HL-60 (cell line): Measurements from ENCODE around the gene GALNT14.

Experiments
- DNase-seq, 2 experiments: peaks; one replicate each; pipeline ENCODE4 v3.0.0-alpha.2; 2010 to 2020; ENCODE audit warnings: low read depth in 1 of 2, low spot score in 1 of 2
- H3K27ac ChIP-seq: fragments of 250-450 bp; sonication (Bioruptor Pico); replicated peaks from 2 replicates; pipeline ENCODE4 v1.5.1; 2020; ENCODE audit warnings: mild to moderate bottlenecking, moderate library complexity
- H3K27me3 ChIP-seq: fragments of 250-450 bp; sonication (Bioruptor Pico); 2 replicates; pipeline ENCODE4 v1.5.1; 2021; ENCODE audit warnings: mild to moderate bottlenecking, moderate library complexity; ENCODE audit not compliant: insufficient read depth, poor library complexity, severe bottlenecking
- H3K4me3 ChIP-seq: replicated peaks from 2 replicates; pipeline ENCODE4 v1.5.1; 2011; ENCODE audit warnings: mild to moderate bottlenecking, control low read depth, low read length; ENCODE audit not compliant: insufficient read depth
- CTCF ChIP-seq: IDR thresholded peaks from one replicate; pipeline ENCODE4 v1.5.1; 2011; ENCODE audit warnings: low read length, control low read depth, inconsistent platforms; ENCODE audit not compliant: insufficient read depth
- GABPA ChIP-seq: IDR thresholded peaks from 2 replicates; pipeline ENCODE4 v1.6.1; 2012; ENCODE audit warnings: low read depth
- POLR2AphosphoS5 ChIP-seq: IDR thresholded peaks from 2 replicates; pipeline ENCODE4 v1.6.1; 2012; ENCODE audit warnings: low read depth
- REST ChIP-seq: IDR thresholded peaks from 2 replicates; pipeline ENCODE4 v1.6.1; 2012; ENCODE audit warnings: low read depth; ENCODE audit not compliant: insufficient replicate concordance
- SPI1 ChIP-seq: IDR thresholded peaks from 2 replicates; pipeline ENCODE4 v1.6.1; 2012; ENCODE audit warnings: low read depth, mild to moderate bottlenecking, borderline replicate concordance

The GALNT14 gene

GRCh38 chr2:30992781-30993180, 145.5 kb downstream of the GALNT14 start:
- no peak for DNase-seq
- no peak for TF ChIP-seq GABPA
- no peak for TF ChIP-seq CTCF
- no peak for TF ChIP-seq POLR2AphosphoS5
- no peak for TF ChIP-seq SPI1
- TF ChIP-seq REST = no peak
- H3K4me3 ChIP-seq = no peak overlapping the region
- H3K27me3 ChIP-seq = no peaks in the 10 kb centered on the region
- no peak overlapping the region for H3K27ac ChIP-seq

GRCh38 chr2:30990671-30991070, 147.6 kb downstream of the GALNT14 start:
- no peaks in the 10 kb centered on the region for H3K27me3 ChIP-seq
- DNase-seq = no peak
- TF ChIP-seq CTCF = no peak
- no peak for TF ChIP-seq GABPA
- TF ChIP-seq SPI1 = no peak
- no peak for TF ChIP-seq POLR2AphosphoS5
- TF ChIP-seq REST = no peak
- H3K4me3 ChIP-seq = no peak overlapping the region
- no peak overlapping the region for H3K27ac ChIP-seq

GRCh38 chr2:30990176-30990575, 148.1 kb downstream of the GALNT14 start:
- Histone ChIP-seq H3K27ac (no peak overlapping the region), H3K4me3 (no peak overlapping the region), H3K27me3 (no peaks in the 10 kb centered on the region)
- TF ChIP-seq CTCF = no peak
- TF ChIP-seq POLR2AphosphoS5 = no peak
- no peak for DNase-seq

- Histone ChIP-seq H3K4me3 (no peak overlapping the region), H3K27ac (no peak overlapping the region), H3K27me3 (no peaks in the 10 kb centered on the region)
- no peak for DNase-seq
- no peak for TF ChIP-seq GABPA
- TF ChIP-seq POLR2AphosphoS5 = no peak
- TF ChIP-seq REST = no peak
- TF ChIP-seq SPI1 = no peak
- no peak for TF ChIP-seq CTCF
Observed at GRCh38 chr2:30989746-30990145, 148.5 kb downstream of the GALNT14 start.
